Heart left ventricle (tissue), 16 donors: Measurements from ENCODE around the gene OR5M8. TPM values are rescaled to one million over a fixed set of nuclear protein-coding genes. Genes with fewer than 3 reads are reported as not detected.

Experiments used
- ATAC-seq, 4 donors: fragments of 200-7000 bp; cut with Tn5 transposase; one replicate each; pipeline ENCODE4 v1.9.1; 2020 to 2022; ENCODE audit warnings: moderate library complexity in 4 of 4, mild to moderate bottlenecking in 3 of 4, moderate number of reproducible peaks in 1 of 4
- DNase-seq, 5 donors: peaks; one replicate each; pipeline ENCODE4 v3.0.0-alpha.2; 2020
- H3K27ac ChIP-seq, 12 donors: fragments of 200-600 bp; sonication (generic) in 4 of 12; one replicate each; pipeline versions ENCODE4 v1.5.0 to v1.8.0; 2016 to 2022; ENCODE audit warnings: mild to moderate bottlenecking in 2 of 12
- H3K27me3 ChIP-seq, 9 donors: fragments of 200-600 bp; sonication (generic) in 2 of 9; one replicate each; pipeline versions ENCODE4 v1.5.1 to v1.8.0; 2016 to 2022; ENCODE audit warnings: mild to moderate bottlenecking in 3 of 9
- H3K36me3 ChIP-seq, 9 donors: fragments of 200-600 bp; sonication (generic) in 2 of 9; one replicate each; pipeline versions ENCODE4 v1.5.0 to v1.8.0; 2018 to 2022; ENCODE audit warnings: mild to moderate bottlenecking in 2 of 9
- H3K4me1 ChIP-seq, 12 donors: fragments of 200-600 bp; sonication (generic) in 4 of 12; one replicate each; pipeline versions ENCODE4 v1.5.0 to v1.8.0; 2016 to 2022; ENCODE audit warnings: mild to moderate bottlenecking in 3 of 12
- H3K4me3 ChIP-seq, 12 donors: fragments of 200-600 bp; sonication (generic) in 4 of 12; one replicate each; pipeline versions ENCODE4 v1.5.0 to v1.8.0; 2017 to 2022; ENCODE audit warnings: mild to moderate bottlenecking in 9 of 12, moderate library complexity in 4 of 12
- H3K9me3 ChIP-seq, 12 donors: fragments of 200-600 bp; sonication (generic) in 4 of 12; one replicate each; pipeline versions ENCODE4 v1.5.0 to v1.8.0; 2016 to 2022; ENCODE audit warnings: mild to moderate bottlenecking in 1 of 12
- POLR2A ChIP-seq, 2 donors: fragments of 450-650 bp; IDR thresholded peaks; one replicate each; pipeline ENCODE4 v1.6.1; 2017; ENCODE audit warnings: antibody characterized with exemption in 2 of 2, mild to moderate bottlenecking in 2 of 2, moderate library complexity in 2 of 2
- WGBS, 4 donors: extraction: QIAGEN DNeasy Blood & Tissue Kit in 2 of 4; methylation state at CpG; one replicate each; pipeline versions ENCODE4 v1.1.5 to v1.1.7; 2013 to 2018; 5-methylcytosine and 5-hydroxymethylcytosine counted together
- intact Hi-C, 10 donors: fragments of 100-400 bp; cut with DNase I; formaldehyde crosslinking; loops; one replicate each; pipeline versions ENCODE4 v1.11.1 to v1.14.2; 2022
- polyA plus RNA-seq, 2 donors: library from polyadenylated mRNA; stranded (reverse); fragments of 200-250 nt; gene quantifications; one replicate each; pipeline ENCODE4 v1.2.3, GENCODE V29; 2013
- total RNA-seq, 9 donors: library from RNA; depleted of rRNA in 2 of 9; stranded (reverse); fragments of >200 nt in 2 of 9; fragmentation: NEBNext Ultra II Directional in 3 of 9; extraction: Animal tissue kit (Norgen Biotek cat#: 25700) in 3 of 9; gene quantifications; one replicate each; pipeline versions ENCODE4 v1.1.0 to v1.2.4, GENCODE V29; 2016 to 2023
- TF ChIP-seq, protein P1 (sequence below), 12 donors: fragments of 200-600 bp; sonication (generic) in 4 of 12; IDR thresholded peaks; one replicate each; pipeline versions ENCODE4 v1.5.0 to v1.8.0; 2018 to 2022; ENCODE audit warnings: antibody characterized with exemption in 12 of 12, mild to moderate bottlenecking in 5 of 12
- donor health status: ischemic (EF 13 %, LVEDD 7.1; RV severe dilation, severe dysfunction).
- donor health status: healthy with polysubstance abuse.
- donor health status: DM: no; HTN: yes; CAD: no.
- donor health status: DM: no; HTN: no; CAD: no.
- donor health status: ischemic (EF 25% LVEDD 6.9; RV normal size, moderate dysfunction).
- donor health status: ischemic (EF 25% LVEDD 5.7; RV mildly dilated, moderate dysfunction).
- donor health status: healthy.
- donor health status: DM: yes; HTN: yes; CAD: no.
- donor health status: ischemic (EF 35%, LVEDD 5.7; RV mildly dilated, moderate dysfunction).
- donor health status: nonischemic (EF 11% LVEDD 7.7; RV severe dilation, severe dysfunction).
- donor health status: DM: yes; HTN: yes; CAD: no.
- donor health status: PGD.
- donor health status: ischemic (EF 29% LVEDD 5.4; RV normal size, mild dysfunction).
- donor health status: nonischemic (EF 23%, LVEDD 6.1; RV moderate dilation, normal function).

The OR5M8 gene
- total and polyA plus RNA-seq, 11 donors, result not detected

DNA sequence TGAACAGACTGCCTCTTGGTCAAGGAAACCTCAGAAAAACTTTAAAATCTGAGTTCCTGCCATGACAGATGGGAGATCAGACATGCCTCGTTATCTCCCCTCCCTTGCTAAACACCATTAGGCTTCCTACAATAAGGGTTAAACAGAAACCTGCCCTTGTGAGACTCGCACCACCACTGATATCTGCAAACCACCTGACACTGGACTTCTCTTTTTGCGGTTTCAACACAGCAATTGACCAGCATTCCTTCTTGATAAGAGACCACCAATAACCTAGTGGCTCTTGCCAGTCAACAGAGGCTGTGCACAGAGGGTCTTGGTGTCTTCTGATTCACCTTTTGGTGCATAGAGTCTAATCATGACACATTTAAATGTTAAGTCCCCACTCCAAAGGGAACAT is 4.4 kb downstream of the OR5M8 start:
- H3K27me3 ChIP-seq, result no peaks in the 10 kb centered on the region
- H3K4me3 ChIP-seq, result no peak overlapping the region
- 44 to 51% (median 48%) methylated on average over 3 of the region's 3 CpGs for WGBS, 4 donors
- H3K27ac ChIP-seq, result no peak overlapping the region
- no peak for ATAC-seq
- no peak for DNase-seq
- intact Hi-C loops, result no loop called here
- TF ChIP-seq, protein P1, sequence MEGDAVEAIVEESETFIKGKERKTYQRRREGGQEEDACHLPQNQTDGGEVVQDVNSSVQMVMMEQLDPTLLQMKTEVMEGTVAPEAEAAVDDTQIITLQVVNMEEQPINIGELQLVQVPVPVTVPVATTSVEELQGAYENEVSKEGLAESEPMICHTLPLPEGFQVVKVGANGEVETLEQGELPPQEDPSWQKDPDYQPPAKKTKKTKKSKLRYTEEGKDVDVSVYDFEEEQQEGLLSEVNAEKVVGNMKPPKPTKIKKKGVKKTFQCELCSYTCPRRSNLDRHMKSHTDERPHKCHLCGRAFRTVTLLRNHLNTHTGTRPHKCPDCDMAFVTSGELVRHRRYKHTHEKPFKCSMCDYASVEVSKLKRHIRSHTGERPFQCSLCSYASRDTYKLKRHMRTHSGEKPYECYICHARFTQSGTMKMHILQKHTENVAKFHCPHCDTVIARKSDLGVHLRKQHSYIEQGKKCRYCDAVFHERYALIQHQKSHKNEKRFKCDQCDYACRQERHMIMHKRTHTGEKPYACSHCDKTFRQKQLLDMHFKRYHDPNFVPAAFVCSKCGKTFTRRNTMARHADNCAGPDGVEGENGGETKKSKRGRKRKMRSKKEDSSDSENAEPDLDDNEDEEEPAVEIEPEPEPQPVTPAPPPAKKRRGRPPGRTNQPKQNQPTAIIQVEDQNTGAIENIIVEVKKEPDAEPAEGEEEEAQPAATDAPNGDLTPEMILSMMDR (IDR thresholded peaks at IDR 0.05), result no peak
- TF ChIP-seq POLR2A (IDR thresholded peaks at IDR 0.05), result no peak
- no peaks in the 10 kb centered on the region for H3K4me1 ChIP-seq
- peaks cover 0 to 7% (median 0%) of the 10 kb centered on the region in 12 donors for H3K9me3 ChIP-seq
- no peaks in the 10 kb centered on the region for H3K36me3 ChIP-seq

DNA sequence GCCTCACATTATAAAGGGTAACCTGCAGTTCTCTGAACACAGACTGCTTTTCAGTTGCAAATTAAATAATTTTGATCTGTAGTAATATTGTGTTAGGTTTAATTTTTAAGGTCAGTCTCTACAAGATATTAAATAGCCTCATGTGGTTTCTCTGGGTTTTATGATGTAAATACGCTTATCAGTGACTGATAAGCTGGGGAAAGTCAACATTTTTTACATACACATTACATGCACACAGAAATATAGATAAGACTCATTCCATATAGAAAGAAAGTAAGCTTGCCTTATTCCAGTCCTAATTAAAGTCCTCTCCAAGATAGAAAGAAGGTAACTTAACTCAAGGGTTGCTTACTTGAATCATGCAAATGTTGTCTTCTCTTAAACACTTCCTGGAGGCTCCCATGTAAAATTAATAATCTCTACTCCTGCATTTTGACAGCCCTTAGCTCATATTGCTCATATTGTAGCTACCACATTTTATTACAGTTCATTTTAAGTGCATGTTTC is 16.4 kb downstream of the OR5M8 start:
- no peaks in the 10 kb centered on the region for H3K4me1 ChIP-seq
- intact Hi-C loops, result no loop called here

DNA sequence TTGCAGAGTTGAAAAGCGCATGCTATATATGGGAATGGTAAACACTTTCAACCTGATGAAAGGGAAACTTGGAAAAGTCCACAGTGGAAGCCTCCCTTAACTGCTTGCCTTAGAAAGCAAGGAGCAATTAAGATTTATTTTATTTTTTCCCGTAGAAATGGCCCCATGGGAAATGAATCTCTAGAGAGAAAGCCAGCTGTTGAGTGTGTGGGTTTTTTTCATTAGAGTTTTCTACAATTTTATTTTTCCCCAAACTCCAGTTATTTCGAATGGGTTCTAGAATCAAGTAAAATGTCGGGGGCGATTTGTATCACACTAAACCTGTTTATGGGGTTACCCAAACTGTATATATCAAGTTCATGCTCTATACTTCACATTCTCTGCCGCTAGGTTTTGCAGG is 17.9 kb downstream of the OR5M8 start, which contains the start of gene OR5M3:
Gene OR5M3 (minus strand): TSS at position 101 of the 400 bp plus-strand sequence. CDS start 2,855 bp downstream, outside the sequence.
- intact Hi-C loops, result no loop called here
- ATAC-seq (no peak), DNase-seq (no peak)
- H3K4me3 ChIP-seq, result no peak within 1 kb of the TSS
- no peaks in the 10 kb centered on the region for H3K4me1 ChIP-seq
- H3K27ac ChIP-seq, result no peak within 1 kb of the TSS
- no peaks in the 10 kb centered on the region for H3K36me3 ChIP-seq
- 72 to 79% (median 78%) methylated on average over 6 of the region's 6 CpGs for WGBS, 4 donors
- TF ChIP-seq POLR2A (IDR thresholded peaks at IDR 0.05), result no peak
- TF ChIP-seq, protein P1 (IDR thresholded peaks at IDR 0.05), result no peak
- no peaks in the 10 kb centered on the region for H3K27me3 ChIP-seq
- H3K9me3 ChIP-seq, result peaks cover 0 to 2% (median 0%) of the 10 kb centered on the region in 12 donors

More for the DNA sequence above, 16.4 kb downstream of the OR5M8 start:
- no peak overlapping the region for H3K4me3 ChIP-seq
- no peaks in the 10 kb centered on the region for H3K36me3 ChIP-seq
- ATAC-seq, result no peak
- WGBS, 4 donors, result 49 to 52% (median 51%) methylated on average over 1 of the region's 1 CpG
- TF ChIP-seq, protein P1 (IDR thresholded peaks at IDR 0.05), result no peak
- no peak for TF ChIP-seq POLR2A (IDR thresholded peaks at IDR 0.05)
- H3K27me3 ChIP-seq, result no peaks in the 10 kb centered on the region
- DNase-seq, result no peak
- no peak overlapping the region for H3K27ac ChIP-seq
- H3K9me3 ChIP-seq, result peaks cover 0 to 2% (median 0%) of the 10 kb centered on the region in 12 donors

DNA sequence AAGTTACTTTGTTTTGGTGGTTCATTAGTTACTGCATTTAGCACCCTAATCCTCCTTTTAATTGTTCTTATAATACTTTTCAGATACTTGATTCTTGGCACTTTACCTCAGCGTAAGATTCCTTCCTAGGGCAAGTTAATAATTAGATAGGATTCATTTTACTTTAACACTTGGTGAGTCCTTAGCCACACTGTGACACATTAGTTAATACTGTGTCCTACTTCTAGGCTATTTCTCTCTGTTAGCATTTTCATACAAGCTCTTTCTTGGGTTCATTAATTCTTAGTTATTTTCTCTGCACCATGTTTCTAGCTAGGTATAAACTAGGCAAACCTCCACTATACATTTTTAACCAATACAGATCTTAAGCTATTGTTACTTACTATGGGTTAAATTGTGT is 34.1 kb downstream of the OR5M8 start:
- Histone ChIP-seq H3K36me3 (no peaks in the 10 kb centered on the region), H3K4me1 (no peaks in the 10 kb centered on the region), H3K9me3 (peaks cover 0 to 3% (median 0%) of the 10 kb centered on the region in 12 donors), H3K4me3 (no peak overlapping the region), H3K27me3 (no peaks in the 10 kb centered on the region), H3K27ac (no peak overlapping the region)
- 85 to 90% (median 89%) methylated on average over 1 of the region's 1 CpG for WGBS, 4 donors
- intact Hi-C loops, result no loop called here
- TF ChIP-seq, protein P1 (IDR thresholded peaks at IDR 0.05), result no peak
- no peak for TF ChIP-seq POLR2A (IDR thresholded peaks at IDR 0.05)
- DNase-seq (no peak), ATAC-seq (no peak)
